Panc1 (cell line): ENCODE results near the gene NSMCE3.

Experiments used
- TF ChIP-seq, protein P1 (sequence below): fragments of 450-650 bp; IDR thresholded peaks from 2 replicates; pipeline ENCODE4 v1.5.1; 2017; ENCODE audit warnings: mild to moderate bottlenecking
- TF ChIP-seq, protein P2 (sequence below), 2 experiments: IDR thresholded peaks; 2 replicates each; pipeline ENCODE4 v1.6.1; 2011 to 2012; ENCODE audit warnings: low read depth in 2 of 2, control low read depth in 1 of 2, low read length in 1 of 2, mild to moderate bottlenecking in 1 of 2, moderate library complexity in 1 of 2; ENCODE audit not compliant: insufficient read depth in 1 of 2

DNA sequence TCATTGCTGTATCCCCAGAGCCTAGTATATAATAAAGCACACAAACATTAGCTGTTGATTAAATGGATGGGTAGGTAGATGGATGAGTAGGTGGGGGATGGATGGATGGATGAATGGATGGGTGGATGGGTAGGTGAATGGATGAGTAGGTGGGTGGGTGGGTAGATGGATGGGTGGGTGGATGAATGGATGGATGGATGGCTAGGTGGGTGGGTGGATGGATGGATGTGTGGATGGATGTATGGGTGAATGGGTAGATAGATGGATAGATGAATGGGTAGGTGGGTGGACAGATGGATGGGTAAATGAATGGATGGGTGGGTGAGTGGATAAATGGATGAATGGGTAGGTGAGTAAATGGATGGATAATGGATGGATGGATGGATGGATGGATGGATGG, 30.2 kb upstream of the NSMCE3 start:
- TF ChIP-seq, protein P1, sequence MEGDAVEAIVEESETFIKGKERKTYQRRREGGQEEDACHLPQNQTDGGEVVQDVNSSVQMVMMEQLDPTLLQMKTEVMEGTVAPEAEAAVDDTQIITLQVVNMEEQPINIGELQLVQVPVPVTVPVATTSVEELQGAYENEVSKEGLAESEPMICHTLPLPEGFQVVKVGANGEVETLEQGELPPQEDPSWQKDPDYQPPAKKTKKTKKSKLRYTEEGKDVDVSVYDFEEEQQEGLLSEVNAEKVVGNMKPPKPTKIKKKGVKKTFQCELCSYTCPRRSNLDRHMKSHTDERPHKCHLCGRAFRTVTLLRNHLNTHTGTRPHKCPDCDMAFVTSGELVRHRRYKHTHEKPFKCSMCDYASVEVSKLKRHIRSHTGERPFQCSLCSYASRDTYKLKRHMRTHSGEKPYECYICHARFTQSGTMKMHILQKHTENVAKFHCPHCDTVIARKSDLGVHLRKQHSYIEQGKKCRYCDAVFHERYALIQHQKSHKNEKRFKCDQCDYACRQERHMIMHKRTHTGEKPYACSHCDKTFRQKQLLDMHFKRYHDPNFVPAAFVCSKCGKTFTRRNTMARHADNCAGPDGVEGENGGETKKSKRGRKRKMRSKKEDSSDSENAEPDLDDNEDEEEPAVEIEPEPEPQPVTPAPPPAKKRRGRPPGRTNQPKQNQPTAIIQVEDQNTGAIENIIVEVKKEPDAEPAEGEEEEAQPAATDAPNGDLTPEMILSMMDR: no peak
- TF ChIP-seq, protein P2, sequence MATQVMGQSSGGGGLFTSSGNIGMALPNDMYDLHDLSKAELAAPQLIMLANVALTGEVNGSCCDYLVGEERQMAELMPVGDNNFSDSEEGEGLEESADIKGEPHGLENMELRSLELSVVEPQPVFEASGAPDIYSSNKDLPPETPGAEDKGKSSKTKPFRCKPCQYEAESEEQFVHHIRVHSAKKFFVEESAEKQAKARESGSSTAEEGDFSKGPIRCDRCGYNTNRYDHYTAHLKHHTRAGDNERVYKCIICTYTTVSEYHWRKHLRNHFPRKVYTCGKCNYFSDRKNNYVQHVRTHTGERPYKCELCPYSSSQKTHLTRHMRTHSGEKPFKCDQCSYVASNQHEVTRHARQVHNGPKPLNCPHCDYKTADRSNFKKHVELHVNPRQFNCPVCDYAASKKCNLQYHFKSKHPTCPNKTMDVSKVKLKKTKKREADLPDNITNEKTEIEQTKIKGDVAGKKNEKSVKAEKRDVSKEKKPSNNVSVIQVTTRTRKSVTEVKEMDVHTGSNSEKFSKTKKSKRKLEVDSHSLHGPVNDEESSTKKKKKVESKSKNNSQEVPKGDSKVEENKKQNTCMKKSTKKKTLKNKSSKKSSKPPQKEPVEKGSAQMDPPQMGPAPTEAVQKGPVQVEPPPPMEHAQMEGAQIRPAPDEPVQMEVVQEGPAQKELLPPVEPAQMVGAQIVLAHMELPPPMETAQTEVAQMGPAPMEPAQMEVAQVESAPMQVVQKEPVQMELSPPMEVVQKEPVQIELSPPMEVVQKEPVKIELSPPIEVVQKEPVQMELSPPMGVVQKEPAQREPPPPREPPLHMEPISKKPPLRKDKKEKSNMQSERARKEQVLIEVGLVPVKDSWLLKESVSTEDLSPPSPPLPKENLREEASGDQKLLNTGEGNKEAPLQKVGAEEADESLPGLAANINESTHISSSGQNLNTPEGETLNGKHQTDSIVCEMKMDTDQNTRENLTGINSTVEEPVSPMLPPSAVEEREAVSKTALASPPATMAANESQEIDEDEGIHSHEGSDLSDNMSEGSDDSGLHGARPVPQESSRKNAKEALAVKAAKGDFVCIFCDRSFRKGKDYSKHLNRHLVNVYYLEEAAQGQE (IDR thresholded peaks at IDR 0.05; ENCODE audit: insufficient read depth in 1 of 2, low read depth in 2 of 2, low read length in 1 of 2): no peak
